Retina (tissue), 1 donor: ENCODE data around the gene RADX.

Source experiments
- DNase-seq: peaks from one replicate; pipeline ENCODE4 v3.0.0-alpha.2; 2016

Gene RADX

DNA sequence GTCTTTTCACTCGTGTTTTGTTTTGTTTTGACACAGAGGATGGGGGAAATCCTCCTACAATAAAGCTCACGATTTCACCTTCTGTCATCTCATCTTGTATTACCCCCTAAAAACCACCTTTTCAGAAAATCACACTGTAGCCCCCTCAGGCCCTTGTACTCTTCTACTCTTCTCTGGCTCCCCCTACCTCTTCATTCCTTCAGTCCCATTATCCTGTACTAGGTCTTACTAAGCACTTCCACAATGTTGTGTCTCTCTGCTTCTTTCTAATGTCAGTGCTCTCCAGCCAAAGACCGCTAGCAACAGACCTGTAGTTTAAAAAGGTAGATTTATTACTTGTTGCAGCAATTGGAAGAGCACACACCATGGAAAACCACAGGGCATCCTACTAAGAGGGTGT is 84.7 kb downstream of the RADX start:
- no peak for DNase-seq

DNA sequence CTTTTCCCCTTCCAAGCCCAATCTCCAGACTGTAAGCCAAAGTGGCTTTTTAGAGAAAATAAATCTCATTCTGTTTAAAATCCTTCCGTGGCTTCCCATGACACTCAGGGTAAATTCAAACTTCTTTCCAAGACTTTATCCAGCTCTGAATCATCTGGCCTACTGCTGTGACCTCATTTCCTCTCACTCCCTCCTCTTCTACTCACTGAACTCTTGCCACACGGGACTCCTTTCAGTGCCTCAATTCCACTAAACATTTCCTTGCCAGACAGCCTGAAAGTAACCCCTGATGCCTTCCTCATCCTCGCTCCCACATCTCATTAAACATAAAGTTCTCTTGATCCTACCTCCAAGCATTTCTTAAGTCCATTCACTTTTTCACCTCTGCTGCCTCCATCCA is 86.9 kb downstream of the RADX start:
- no peak for DNase-seq

DNA sequence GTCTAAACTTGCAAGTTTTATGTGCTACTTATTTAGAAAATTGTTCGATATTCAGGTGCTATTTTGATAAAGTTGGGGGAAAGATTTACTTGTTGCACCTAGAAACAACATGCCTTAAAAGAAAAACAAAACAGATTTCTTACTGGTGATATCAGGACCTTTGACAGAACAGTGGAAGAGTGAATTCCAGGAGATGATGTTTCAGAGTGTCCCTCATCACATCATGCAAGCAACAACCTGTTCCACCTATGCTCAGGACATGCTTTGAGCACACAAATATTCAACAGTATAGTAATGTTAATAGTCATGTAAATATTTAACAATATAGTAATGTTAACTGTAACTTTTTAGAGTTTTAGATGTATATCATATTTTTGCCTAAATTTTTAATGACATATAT is 90.9 kb downstream of the RADX start:
- DNase-seq, result no peak

DNA sequence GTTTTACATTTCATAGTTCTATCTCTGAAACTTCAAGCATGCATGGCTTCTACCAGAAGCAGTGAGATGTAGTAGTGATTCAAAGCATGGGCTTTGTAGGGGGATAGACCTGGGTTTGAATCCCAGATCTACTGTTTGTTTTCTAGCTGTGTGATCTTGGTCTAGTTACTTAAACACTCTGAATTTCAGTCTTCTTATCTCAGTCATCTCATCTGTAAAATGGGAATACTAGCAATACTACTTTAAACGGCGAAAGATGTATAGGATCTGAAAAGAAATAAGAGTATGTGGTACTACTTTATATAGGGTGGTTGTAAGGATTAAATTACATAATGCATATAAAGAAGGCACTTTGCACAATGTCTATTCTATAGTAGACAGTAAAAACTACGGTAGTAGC is 94.7 kb downstream of the RADX start:
- no peak for DNase-seq

DNA sequence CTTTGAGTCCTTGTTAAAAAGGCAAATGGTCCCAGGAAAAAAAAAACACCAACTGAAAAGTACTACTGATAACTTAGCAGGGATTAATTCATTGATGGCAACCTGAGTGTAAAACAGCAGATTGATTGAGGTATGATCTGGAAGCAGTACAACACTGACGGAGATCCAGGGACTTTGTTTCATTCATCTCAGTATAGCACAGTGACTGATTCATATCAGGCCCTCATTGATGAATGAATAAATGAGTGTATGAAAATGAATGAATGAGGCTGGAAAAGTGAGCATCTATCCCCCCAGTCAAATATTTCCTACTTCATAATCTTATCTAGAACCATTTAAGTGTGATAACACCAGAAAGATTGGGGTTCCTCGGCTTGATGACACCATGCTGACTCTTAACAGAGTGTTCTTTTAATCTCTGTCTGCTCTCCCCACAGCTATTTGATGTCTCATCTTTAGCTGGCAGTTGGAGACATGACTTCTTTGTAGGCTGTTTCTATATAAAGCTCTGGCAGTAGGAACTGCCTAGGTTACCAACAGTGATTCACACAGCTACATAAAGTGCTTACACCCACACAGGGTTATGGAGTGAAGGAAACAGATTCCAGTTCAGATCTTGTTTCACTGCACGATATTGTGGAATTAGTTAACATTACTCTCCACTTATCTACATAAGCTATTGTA is 96.1 kb downstream of the RADX start:
- no peak for DNase-seq

DNA sequence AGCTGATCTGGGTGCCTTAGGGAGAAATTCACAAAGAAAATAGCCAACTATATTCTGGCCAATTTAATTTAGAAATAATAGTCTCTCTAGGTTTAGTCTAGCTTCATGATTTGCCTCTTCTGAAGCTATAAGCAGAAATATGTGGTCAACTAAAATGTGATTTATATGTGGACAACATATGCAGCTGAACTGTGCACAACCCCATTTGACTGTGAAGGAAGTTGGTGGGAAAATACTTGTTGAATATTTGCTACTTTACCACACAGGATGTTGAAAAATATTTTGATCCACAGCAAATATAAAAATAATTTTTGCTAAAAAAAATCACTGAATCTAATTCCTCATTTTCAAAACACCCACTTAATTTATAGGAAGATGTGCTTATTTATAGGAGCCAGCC is 99.0 kb downstream of the RADX start:
- DNase-seq, result no peak

GRCh38 chrX:106711375-106711774 is 99.6 kb downstream of the RADX start:
- DNase-seq, result no peak

DNA sequence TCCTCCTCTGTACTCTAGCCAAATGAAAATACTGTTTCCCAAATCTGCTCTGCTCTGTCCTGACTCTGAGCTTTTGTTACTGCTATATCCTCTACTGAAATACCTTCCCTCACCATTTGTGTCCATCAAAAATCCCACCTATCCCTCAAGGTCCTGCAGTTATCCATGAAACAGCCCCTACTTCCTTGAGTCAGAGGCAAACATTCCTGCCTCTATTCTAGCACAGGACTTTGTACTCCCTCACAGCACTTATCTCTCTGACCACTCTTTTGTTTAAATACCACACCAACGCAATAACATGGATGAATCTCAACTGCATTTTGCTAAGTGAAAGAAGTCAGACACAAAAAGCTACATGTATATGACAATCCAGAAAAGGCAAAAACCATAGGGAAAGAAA is 104.2 kb downstream of the RADX start:
- DNase-seq, result no peak

DNA sequence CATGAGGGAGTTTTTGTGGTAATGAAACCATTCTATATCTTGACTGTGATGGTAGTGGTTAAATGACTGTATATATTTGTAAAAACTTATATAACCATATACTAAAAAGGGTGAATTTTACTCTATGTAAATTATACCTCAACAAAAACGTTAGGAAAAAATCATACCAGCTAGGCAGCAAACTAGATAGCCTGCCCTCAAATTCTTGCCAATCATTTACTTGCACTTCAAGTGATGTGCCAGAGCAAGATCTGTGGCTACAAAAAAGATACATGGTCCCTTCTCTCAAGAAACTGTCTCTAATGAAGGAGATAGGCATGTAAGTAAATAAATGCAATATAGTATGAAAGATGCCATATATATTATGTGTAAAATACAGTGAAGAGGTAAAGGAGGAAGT is 104.7 kb downstream of the RADX start:
- no peak for DNase-seq

GRCh38 chrX:106718709-106719108 is 106.9 kb downstream of the RADX start:
- no peak for DNase-seq

- no peak for DNase-seq
Observed at GRCh38 chrX:106725931-106726330, 114.2 kb downstream of the RADX start.

- peak; percentile 70 for DNase-seq
Observed at GRCh38 chrX:106726485-106727437, 115.0 kb downstream of the RADX start, which contains the start of gene RNF128. Gene RNF128 (plus strand): TSS chrX:106726701. CDS start chrX:106726914, 213 bp downstream.

- DNase-seq, result no peak
Observed at GRCh38 chrX:106728337-106728736, 116.6 kb downstream of the RADX start.
